PC-9 (cell line): ENCODE data around the gene MGLL.

ENCODE experiments used
- EZH2 ChIP-seq: fragments of 200-600 bp; sonication (generic); IDR thresholded peaks from 2 replicates; pipeline ENCODE4 v1.8.0; 2017; ENCODE audit warnings: antibody characterized with exemption, low read depth
- TF ChIP-seq, protein P1 (sequence below): fragments of 200-600 bp; sonication (generic); conservative IDR thresholded peaks from 2 replicates; pipeline ENCODE4 v1.6.1; 2017; ENCODE audit warnings: mixed run types, antibody characterized with exemption, mild to moderate bottlenecking, moderate library complexity

DNA sequence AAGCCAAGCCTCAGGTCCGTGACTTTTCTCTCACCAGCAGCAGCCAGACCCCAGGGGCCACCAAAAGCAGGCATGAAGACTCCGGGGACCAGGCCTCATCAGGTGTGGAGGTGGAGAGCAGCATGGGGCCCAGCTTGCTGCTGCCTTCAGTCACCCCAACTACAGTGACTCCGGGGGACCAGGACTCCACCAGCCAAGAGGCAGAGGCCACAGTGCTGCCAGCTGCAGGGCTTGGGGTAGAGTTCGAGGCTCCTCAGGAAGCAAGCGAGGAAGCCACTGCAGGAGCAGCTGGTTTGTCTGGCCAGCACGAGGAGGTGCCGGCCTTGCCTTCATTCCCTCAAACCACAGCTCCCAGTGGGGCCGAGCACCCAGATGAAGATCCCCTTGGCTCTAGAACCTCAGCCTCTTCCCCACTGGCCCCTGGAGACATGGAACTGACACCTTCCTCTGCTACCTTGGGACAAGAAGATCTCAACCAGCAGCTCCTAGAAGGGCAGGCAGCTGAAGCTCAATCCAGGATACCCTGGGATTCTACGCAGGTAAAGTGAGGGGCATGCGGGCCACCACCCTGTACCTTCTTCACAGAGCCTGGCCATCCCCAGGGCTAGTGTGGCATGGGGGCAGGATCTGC is 161.6 kb downstream of the MGLL start:
- TF ChIP-seq, protein P1, sequence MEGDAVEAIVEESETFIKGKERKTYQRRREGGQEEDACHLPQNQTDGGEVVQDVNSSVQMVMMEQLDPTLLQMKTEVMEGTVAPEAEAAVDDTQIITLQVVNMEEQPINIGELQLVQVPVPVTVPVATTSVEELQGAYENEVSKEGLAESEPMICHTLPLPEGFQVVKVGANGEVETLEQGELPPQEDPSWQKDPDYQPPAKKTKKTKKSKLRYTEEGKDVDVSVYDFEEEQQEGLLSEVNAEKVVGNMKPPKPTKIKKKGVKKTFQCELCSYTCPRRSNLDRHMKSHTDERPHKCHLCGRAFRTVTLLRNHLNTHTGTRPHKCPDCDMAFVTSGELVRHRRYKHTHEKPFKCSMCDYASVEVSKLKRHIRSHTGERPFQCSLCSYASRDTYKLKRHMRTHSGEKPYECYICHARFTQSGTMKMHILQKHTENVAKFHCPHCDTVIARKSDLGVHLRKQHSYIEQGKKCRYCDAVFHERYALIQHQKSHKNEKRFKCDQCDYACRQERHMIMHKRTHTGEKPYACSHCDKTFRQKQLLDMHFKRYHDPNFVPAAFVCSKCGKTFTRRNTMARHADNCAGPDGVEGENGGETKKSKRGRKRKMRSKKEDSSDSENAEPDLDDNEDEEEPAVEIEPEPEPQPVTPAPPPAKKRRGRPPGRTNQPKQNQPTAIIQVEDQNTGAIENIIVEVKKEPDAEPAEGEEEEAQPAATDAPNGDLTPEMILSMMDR: no peak
- TF ChIP-seq EZH2: no peak
